GM12873 (cell line): ENCODE results near the gene NXPE1.
A peak's percentile ranks its signal among the peaks of the same experiment; 100 is the strongest.

Source experiments
- CTCF ChIP-seq: IDR thresholded peaks from 2 replicates; pipeline ENCODE4 v1.5.1; 2012; ENCODE audit warnings: low read depth, mild to moderate bottlenecking, moderate library complexity, low read length, control low read depth; ENCODE audit not compliant: insufficient read depth; ENCODE audit errors: missing control alignments

Gene NXPE1

GRCh38 chr11:114604179-114604813, 44.6 kb upstream of the NXPE1 start:
- no peak for TF ChIP-seq CTCF

- no peak for TF ChIP-seq CTCF
Observed at GRCh38 chr11:114598461-114598860, 38.8 kb upstream of the NXPE1 start.

DNA sequence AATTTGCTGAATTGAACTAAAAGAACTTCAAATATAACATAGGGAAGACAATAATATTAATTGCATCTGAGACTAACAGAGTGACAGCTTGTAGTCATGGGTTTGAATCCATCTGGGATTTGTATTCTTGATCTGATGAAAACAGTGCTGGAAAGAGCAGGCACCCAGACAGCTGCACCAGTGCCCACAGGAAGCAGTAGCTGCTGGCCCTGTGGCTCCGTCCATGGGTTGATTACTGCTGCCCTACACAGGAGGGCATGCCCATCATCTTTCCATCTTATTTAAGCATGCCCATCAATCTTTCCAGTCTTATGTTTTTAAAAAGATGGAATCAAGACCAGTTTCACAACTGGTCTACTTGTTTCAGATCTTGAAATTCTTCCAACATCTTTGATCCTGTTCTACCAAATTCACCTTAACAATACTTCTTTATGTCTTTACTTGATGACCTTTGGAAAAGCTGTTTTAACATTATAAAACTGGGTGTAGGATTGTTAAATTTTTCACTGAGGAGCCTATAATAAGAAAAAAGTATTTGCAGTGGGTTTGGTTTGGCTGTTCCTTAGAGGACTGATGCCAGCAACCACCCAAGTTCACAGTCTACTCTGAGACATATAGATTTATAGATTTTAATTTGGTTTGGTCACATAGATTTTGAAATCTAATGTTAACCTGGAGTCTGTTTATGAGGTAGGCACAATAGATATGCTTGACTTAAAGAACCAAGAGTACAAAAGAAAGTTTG, 36.7 kb upstream of the NXPE1 start:
- TF ChIP-seq CTCF = no peak

- TF ChIP-seq CTCF = no peak
Observed at GRCh38 chr11:114595571-114595970, 35.9 kb upstream of the NXPE1 start, which contains the start of gene NXPE4. TSS of gene NXPE4 (minus strand) at chr11:114595786. CDS start at chr11:114594759, 1,027 bp downstream.

DNA sequence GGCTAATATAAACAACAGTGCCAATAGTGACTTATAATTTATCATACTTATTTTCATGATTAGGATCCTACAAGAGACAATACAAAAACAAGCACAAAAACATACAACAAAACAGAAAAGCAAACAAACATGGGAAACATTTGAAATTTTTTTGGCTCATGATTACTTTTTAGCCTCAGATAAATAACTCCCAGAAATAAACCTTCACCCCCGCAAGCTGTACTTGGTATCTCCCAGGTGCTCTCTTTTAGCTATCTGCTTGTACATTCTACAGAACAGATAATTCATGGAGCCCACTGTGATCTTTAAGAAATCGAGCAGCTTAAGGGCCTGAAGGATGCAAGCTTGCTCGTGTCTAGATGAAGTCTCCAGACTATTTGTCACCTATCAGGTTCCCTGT, 35.0 kb upstream of the NXPE1 start:
- TF ChIP-seq CTCF = no peak

- TF ChIP-seq CTCF = no peak
Observed at GRCh38 chr11:114587398-114587953, 27.8 kb upstream of the NXPE1 start.

DNA sequence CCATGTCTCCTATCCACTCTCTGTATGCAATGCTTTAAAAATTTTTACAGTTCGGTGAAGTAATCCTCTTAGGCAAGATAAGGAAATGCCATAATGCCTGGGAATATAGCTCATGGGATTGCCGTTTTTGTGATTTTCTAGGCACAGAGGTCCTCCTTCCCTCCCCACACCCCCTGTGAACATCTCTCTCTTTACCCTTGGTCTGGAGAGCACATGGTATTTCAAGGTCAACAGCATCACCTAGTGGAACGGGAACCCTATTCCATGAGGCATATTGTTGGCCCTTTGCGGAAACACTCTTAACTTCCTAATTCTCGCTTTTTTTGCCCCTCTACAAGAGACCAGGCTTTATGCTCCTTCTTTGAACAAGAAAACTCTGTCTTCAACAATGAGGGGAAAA, 27.1 kb upstream of the NXPE1 start:
- peak; percentile 7 for TF ChIP-seq CTCF
